Left kidney (tissue), 2 donors: ENCODE measurements around the gene MARCO. TPM values are rescaled to one million over a fixed set of nuclear protein-coding genes. Genes with fewer than 3 reads are reported as not detected.
"Not testable (repeated sequence)": the region's sequence is repeated elsewhere in the genome, so short reads cannot be mapped to it uniquely, and the experiment has no call there.

ENCODE experiments used
- DNase-seq: peaks from one replicate; pipeline ENCODE4 v3.0.0-alpha.2; 2013
- polyA plus RNA-seq: library from polyadenylated mRNA; unstranded; fragments of 120-200 nt; gene quantifications from one replicate; pipeline ENCODE4 v1.2.1, GENCODE V29; 2013; ENCODE audit not compliant: insufficient read length

Gene MARCO
- polyA plus RNA-seq, 1 donor = not detected

- no peak for DNase-seq
These were observed 63.1 kb downstream of the MARCO start for GRCh38 chr2:119005051-119005450.

GRCh38 chr2:119005555-119005954, 63.6 kb downstream of the MARCO start:
- no peak for DNase-seq

- DNase-seq = no peak
These were observed 64.4 kb downstream of the MARCO start for GRCh38 chr2:119006441-119006840.

GRCh38 chr2:119008108-119008507, 66.1 kb downstream of the MARCO start:
- no peak for DNase-seq

GRCh38 chr2:119009110-119009509, 67.1 kb downstream of the MARCO start:
- DNase-seq = no peak

GRCh38 chr2:119010336-119010735, 68.3 kb downstream of the MARCO start:
- DNase-seq = no peak

GRCh38 chr2:119011162-119011909, 69.3 kb downstream of the MARCO start:
- peak; percentile 34 for DNase-seq

- no peak for DNase-seq
These were observed 69.9 kb downstream of the MARCO start for GRCh38 chr2:119011910-119012209.

- DNase-seq = no peak
These were observed 70.6 kb downstream of the MARCO start for GRCh38 chr2:119012345-119013301.

GRCh38 chr2:119013671-119014070, 71.7 kb downstream of the MARCO start:
- DNase-seq = no peak

- DNase-seq = no peak
These were observed 73.9 kb downstream of the MARCO start for GRCh38 chr2:119015845-119016244.

GRCh38 chr2:119019521-119019920, 77.5 kb downstream of the MARCO start:
- no peak for DNase-seq

GRCh38 chr2:119022678-119023077, 80.7 kb downstream of the MARCO start:
- no peak for DNase-seq

GRCh38 chr2:119023534-119023933, 81.5 kb downstream of the MARCO start:
- no peak for DNase-seq

- DNase-seq = no peak
These were observed 82.2 kb downstream of the MARCO start for GRCh38 chr2:119024152-119024551.

GRCh38 chr2:119024568-119024967, 82.6 kb downstream of the MARCO start:
- no peak for DNase-seq

- DNase-seq = no peak
These were observed 83.0 kb downstream of the MARCO start for GRCh38 chr2:119025013-119025412.

- DNase-seq = no peak
These were observed 83.9 kb downstream of the MARCO start for GRCh38 chr2:119025762-119026351.

GRCh38 chr2:119026890-119027289, 84.9 kb downstream of the MARCO start:
- DNase-seq = no peak

GRCh38 chr2:119028327-119029174, 86.6 kb downstream of the MARCO start:
- DNase-seq = no peak

- DNase-seq = no peak
These were observed 87.3 kb downstream of the MARCO start for GRCh38 chr2:119029297-119029696.

GRCh38 chr2:119037922-119038321, 95.9 kb downstream of the MARCO start:
- DNase-seq = not testable (repeated sequence)
